ENCODE data around the gene ENTPD2.
A peak's percentile ranks its signal among the peaks of the same experiment; 100 is the strongest.
"Not testable (repeated sequence)": the region's sequence is repeated elsewhere in the genome, so short reads cannot be mapped to it uniquely, and the experiment has no call there.

ENTPD2 gene

GRCh38 chr9:137063311-137064026, 9.6 kb upstream of the ENTPD2 start:
- DNase-seq: no peak

GRCh38 chr9:137062798-137063197, 8.9 kb upstream of the ENTPD2 start:
- DNase-seq: not testable (repeated sequence)

GRCh38 chr9:137062384-137062783, 8.5 kb upstream of the ENTPD2 start:
- no peak for DNase-seq

GRCh38 chr9:137058521-137059234, 4.8 kb upstream of the ENTPD2 start:
- DNase-seq: no peak

- DNase-seq: no peak
These were observed 3.7 kb upstream of the ENTPD2 start for GRCh38 chr9:137057545-137057944.

GRCh38 chr9:137056739-137057415, 3.0 kb upstream of the ENTPD2 start:
- DNase-seq: no peak

GRCh38 chr9:137055385-137056364, 1.8 kb upstream of the ENTPD2 start:
- no peak for DNase-seq

GRCh38 chr9:137054932-137055384, 1.1 kb upstream of the ENTPD2 start:
- DNase-seq: no peak

GRCh38 chr9:137052998-137053943, 590 bp downstream of the ENTPD2 start:
- DNase-seq: no peak

GRCh38 chr9:137052293-137052692, 1.6 kb downstream of the ENTPD2 start:
- no peak for DNase-seq

GRCh38 chr9:137051145-137051724, 2.6 kb downstream of the ENTPD2 start:
- no peak for DNase-seq

GRCh38 chr9:137050570-137050969, 3.3 kb downstream of the ENTPD2 start:
- DNase-seq: no peak

GRCh38 chr9:137049544-137050449, 4.1 kb downstream of the ENTPD2 start:
- no peak for DNase-seq

- no peak for DNase-seq
These were observed 5.0 kb downstream of the ENTPD2 start for GRCh38 chr9:137048655-137049543.

GRCh38 chr9:137046088-137046787, 7.6 kb downstream of the ENTPD2 start, which contains the start of gene NPDC1:
Gene NPDC1 (minus strand): TSS chr9:137046177. CDS start chr9:137045989, 188 bp downstream.
- DNase-seq: peak; percentile 42

- peak; percentile 43 for DNase-seq
These were observed 8.4 kb downstream of the ENTPD2 start for GRCh38 chr9:137045294-137046087.
